B cell (primary cell): ENCODE measurements around the gene MTHFS. TPM values are rescaled to one million over a fixed set of nuclear protein-coding genes. Genes with fewer than 3 reads are reported as not detected.

Experiments
- ATAC-seq: fragments of 200-7000 bp; cut with Tn5 transposase; one replicate; pipeline ENCODE4 v1.10.0; 2021; ENCODE audit warnings: low read depth, mild to moderate bottlenecking, moderate number of reproducible peaks, moderate library complexity
- CTCF ChIA-PET: fragments of 350-600 bp; sonication (Branson Sonifier 250); formaldehyde crosslinking; loops from one replicate; lab custom pipeline; 2021; ENCODE audit warnings: antibody characterized with exemption, inconsistent platforms; lab: Charles Lee
- POLR2A ChIA-PET: fragments of 350-600 bp; sonication (Branson Sonifier 250); formaldehyde crosslinking; loops from one replicate; lab custom pipeline; 2021; ENCODE audit warnings: antibody characterized with exemption; lab: Charles Lee
- DNase-seq: peaks from one replicate; pipeline ENCODE4 v3.0.0; 2013
- H2AFZ ChIP-seq: 2 replicates; pipeline ENCODE4 v1.6.1; 2012; ENCODE audit warnings: mild to moderate bottlenecking, low read depth, low read length; ENCODE audit not compliant: insufficient read depth, poor library complexity, severe bottlenecking
- H3K27ac ChIP-seq, 2 donors: 1 replicate in 1 of 2; 2 replicates in 1 of 2; pipeline ENCODE4 v1.5.1; 2012 to 2013; ENCODE audit warnings: low read length in 2 of 2, mild to moderate bottlenecking in 2 of 2, moderate library complexity in 1 of 2
- H3K27me3 ChIP-seq, 4 experiments: fragments of 200-600 bp in 1 of 4; sonication (generic) in 1 of 4; replicated peaks in 1 of 4; 1 replicate in 2 of 4; 2 replicates in 2 of 4; pipeline versions ENCODE4 v1.6.1 to v1.7.0; 2013 to 2016; ENCODE audit warnings: low read length in 3 of 4, mild to moderate bottlenecking in 2 of 4, mixed read lengths in 1 of 4, moderate library complexity in 1 of 4; ENCODE audit not compliant: insufficient read depth in 4 of 4, control insufficient read depth in 3 of 4; ENCODE audit errors: control extremely low read depth in 1 of 4
- H3K36me3 ChIP-seq, 2 experiments: replicated peaks in 1 of 2; 1 replicate in 1 of 2; 2 replicates in 1 of 2; pipeline versions ENCODE4 v1.6.1 to v1.7.1; 2013; ENCODE audit warnings: low read length in 1 of 2; ENCODE audit not compliant: insufficient read depth in 2 of 2, control insufficient read depth in 1 of 2; ENCODE audit errors: control extremely low read depth in 1 of 2, extremely low read depth in 1 of 2
- H3K4me1 ChIP-seq, 2 donors: fragments of 200-600 bp in 1 of 2; sonication (generic) in 1 of 2; 1 replicate in 1 of 2; 2 replicates in 1 of 2; pipeline versions ENCODE4 v1.5.1 to v1.6.1; 2013 to 2017; ENCODE audit warnings: low read length in 2 of 2; ENCODE audit not compliant: control insufficient read depth in 2 of 2, insufficient read depth in 2 of 2
- H3K4me2 ChIP-seq: replicated peaks from 2 replicates; pipeline ENCODE3; 2012; ENCODE audit warnings: mild to moderate bottlenecking, low read depth, low read length; ENCODE audit not compliant: poor library complexity, severe bottlenecking
- H3K4me3 ChIP-seq, 5 experiments: fragments of 200-600 bp in 1 of 5; sonication (generic) in 1 of 5; 1 replicate in 3 of 5; 2 replicates in 2 of 5; pipeline versions ENCODE4 v1.5.1 to v1.7.0; 2011 to 2016; ENCODE audit warnings: low read length in 4 of 5, mild to moderate bottlenecking in 4 of 5, low read depth in 2 of 5, control low read depth in 1 of 5, moderate library complexity in 1 of 5; ENCODE audit not compliant: insufficient read depth in 1 of 5; ENCODE audit errors: control extremely low read depth in 1 of 5, extremely low read depth in 1 of 5
- H3K79me2 ChIP-seq: fragments of 200-600 bp; sonication (generic); one replicate; pipeline ENCODE4 v1.6.0; 2016; ENCODE audit warnings: low read length; ENCODE audit not compliant: control insufficient read depth, insufficient read depth
- H3K9ac ChIP-seq: fragments of 200-600 bp; sonication (generic); 2 replicates; pipeline ENCODE4 v1.6.1; 2017; ENCODE audit warnings: mild to moderate bottlenecking, low read length, moderate library complexity
- H3K9me3 ChIP-seq, 3 donors: one replicate each; pipeline versions ENCODE4 v1.6.1 to v1.7.1; 2013; ENCODE audit warnings: low read length in 2 of 3; ENCODE audit not compliant: control insufficient read depth in 2 of 3, insufficient read depth in 1 of 3; ENCODE audit errors: control extremely low read depth in 1 of 3
- H4K20me1 ChIP-seq: 2 replicates; pipeline ENCODE4 v1.6.0; 2012; ENCODE audit warnings: mild to moderate bottlenecking, low read length; ENCODE audit not compliant: insufficient read depth, control insufficient read depth, poor library complexity, severe bottlenecking
- H3K27ac Mint-ChIP-seq: one replicate; pipeline ENCODE4 v1.8.0; 2021; ENCODE audit warnings: mixed read lengths
- H3K27me3 Mint-ChIP-seq: one replicate; pipeline ENCODE4 v1.8.0; 2021; ENCODE audit warnings: mixed read lengths
- H3K4me1 Mint-ChIP-seq: one replicate; pipeline ENCODE4 v1.8.0; 2021; ENCODE audit warnings: mixed read lengths
- H3K4me3 Mint-ChIP-seq: one replicate; pipeline ENCODE4 v1.8.0; 2021; ENCODE audit warnings: mixed read lengths
- H3K9me3 Mint-ChIP-seq: one replicate; pipeline ENCODE4 v1.8.0; 2022; ENCODE audit warnings: mixed read lengths; ENCODE audit not compliant: insufficient read depth
- CTCF ChIP-seq: fragments of 200-600 bp; IDR thresholded peaks from one replicate; pipeline ENCODE4 v1.8.0; 2022; ENCODE audit warnings: antibody characterized with exemption, mild to moderate bottlenecking
- EZH2 ChIP-seq: IDR thresholded peaks from 2 replicates; pipeline ENCODE4 v1.6.1; 2012; ENCODE audit warnings: borderline replicate concordance, low read depth, mild to moderate bottlenecking, moderate library complexity, low read length; ENCODE audit not compliant: insufficient read depth, poor library complexity, severe bottlenecking
- WGBS: methylation state at CpG from one replicate; pipeline ENCODE4 v1.1.5; 2013; ENCODE audit warnings: missing lambda C conversion rate; ENCODE audit not compliant: insufficient coverage; 5-methylcytosine and 5-hydroxymethylcytosine counted together
- intact Hi-C: fragments of 100-400 bp; cut with micrococcal nuclease; formaldehyde crosslinking; loops from one replicate; pipeline ENCODE4 v1.10.0; 2022
- polyA plus RNA-seq: library from polyadenylated mRNA; depleted of rRNA; stranded (reverse); fragments of >200 nt; gene quantifications from 2 replicates; pipeline ENCODE4 v1.2.3, GENCODE V29; 2012
- small RNA-seq: library from RNA; depleted of rRNA; stranded (forward); fragments of <200 nt; gene quantifications from one replicate; pipeline ENCODE3, GENCODE V24; 2012; ENCODE audit warnings: low replicate concordance, low read depth; ENCODE audit not compliant: insufficient read length
- total RNA-seq, 2 donors: library from RNA; stranded (reverse); fragments of 120-200 nt in 1 of 2; gene quantifications; 1 replicate in 1 of 2; 2 replicates in 1 of 2; pipeline versions ENCODE4 v1.2.3 to v1.2.4, GENCODE V29; 2013 to 2022

Gene MTHFS
- total and polyA plus RNA-seq, 2 donors (not counting 1 experiment from before 2014, with no cell fraction given) = 20.1 to 20.9 TPM

GRCh38 chr15:79798311-79798710, 98.5 kb downstream of the MTHFS start:
- TF ChIP-seq CTCF (no peak), EZH2 (no peak)
- Mint-ChIP-seq H3K9me3 (no peaks in the 10 kb centered on the region), H3K4me3 (no peak overlapping the region), H3K4me1 (no peaks in the 10 kb centered on the region), H3K27me3 (peaks cover 3% of the 10 kb centered on the region), H3K27ac (no peak overlapping the region)
- no peak overlapping the region for H3K27ac ChIP-seq
- POLR2A ChIA-PET = no interaction called here
- no peaks in the 10 kb centered on the region for H3K27me3 ChIP-seq
- no peak overlapping the region for H3K4me3 ChIP-seq
- no CpG with 5 or more reads among the region's 2 CpGs for WGBS
- no peak overlapping the region for H3K9ac ChIP-seq
- no peaks in the 10 kb centered on the region for H3K36me3 ChIP-seq
- H3K4me2 ChIP-seq = no peak overlapping the region
- CTCF ChIA-PET = no interaction called here
- no peak overlapping the region for H2AFZ ChIP-seq
- ATAC-seq (no peak), DNase-seq (no peak)
- H3K79me2 ChIP-seq = no peaks in the 10 kb centered on the region
- H3K9me3 ChIP-seq = no peaks in the 10 kb centered on the region
- no peaks in the 10 kb centered on the region for H4K20me1 ChIP-seq
- intact Hi-C loops = no loop called here
- H3K4me1 ChIP-seq = no peaks in the 10 kb centered on the region

Small RNA genes within 50 kb of the gene (small RNA-seq; reads per million reads assigned to genes)
- gene RNU6-667P = not detected

Other genes with a start within 250 kb of the MTHFS start
- gene BCL2A1, start 74.2 kb upstream of the MTHFS start, total RNA-seq = 32.9 and 33.8 TPM in 2 replicates
- 34.0 and 49.2 TPM in 2 replicates for gene BCL2A1, start 74.2 kb upstream of the MTHFS start, polyA plus RNA-seq
- 133 and 144 TPM in 2 replicates for gene ZFAND6, start 162.7 kb upstream of the MTHFS start, total RNA-seq
- 49.7 and 60.6 TPM in 2 replicates for gene ZFAND6, start 162.7 kb upstream of the MTHFS start, polyA plus RNA-seq